Suprapubic skin (tissue), 4 donors: Measurements from ENCODE around the gene PTGIS. TPM values are rescaled to one million over a fixed set of nuclear protein-coding genes. Genes with fewer than 3 reads are reported as not detected.

Experiments
- DNase-seq, 2 donors: peaks; one replicate each; pipeline ENCODE4 v3.0.0-alpha.2; 2019; ENCODE audit warnings: low spot score in 2 of 2
- H3K27ac ChIP-seq: fragments of 200-600 bp; sonication (generic); one replicate; pipeline ENCODE4 v1.5.1; 2019
- H3K27me3 ChIP-seq: fragments of 200-600 bp; sonication (generic); one replicate; pipeline ENCODE4 v1.5.1; 2019
- H3K36me3 ChIP-seq: fragments of 200-600 bp; sonication (generic); one replicate; pipeline ENCODE4 v1.5.1; 2019
- H3K4me1 ChIP-seq: fragments of 200-600 bp; sonication (generic); one replicate; pipeline ENCODE4 v1.5.1; 2019
- H3K4me3 ChIP-seq: fragments of 200-600 bp; sonication (generic); one replicate; pipeline ENCODE4 v1.5.1; 2019; ENCODE audit warnings: mild to moderate bottlenecking
- H3K9me3 ChIP-seq: fragments of 200-600 bp; sonication (generic); one replicate; pipeline ENCODE4 v1.5.1; 2019
- EP300 ChIP-seq: sonication (generic); formaldehyde crosslinking; IDR thresholded peaks from one replicate; pipeline ENCODE4 v1.6.1; 2017; ENCODE audit warnings: antibody characterized with exemption
- POLR2A ChIP-seq, 2 donors: fragments of 450-650 bp; IDR thresholded peaks; one replicate each; pipeline ENCODE4 v1.6.1; 2017; ENCODE audit warnings: antibody characterized with exemption in 2 of 2, mild to moderate bottlenecking in 2 of 2, moderate library complexity in 2 of 2
- POLR2AphosphoS5 ChIP-seq, 3 donors: sonication (generic); formaldehyde crosslinking; IDR thresholded peaks; one replicate each; pipeline ENCODE4 v1.6.1; 2017; ENCODE audit warnings: antibody characterized with exemption in 3 of 3
- WGBS: methylation state at CpG from one replicate; pipeline ENCODE4 v1.1.5; 2018; 5-methylcytosine and 5-hydroxymethylcytosine counted together
- total RNA-seq, 4 donors: library from RNA; depleted of rRNA; stranded (reverse); fragments of >200 nt; gene quantifications; one replicate each; pipeline ENCODE4 v1.1.0, GENCODE V29; 2016
- TF ChIP-seq, protein P1 (sequence below), 2 donors: fragments of 200-600 bp in 1 of 2; fragments of 450-650 bp in 1 of 2; sonication (generic) in 1 of 2; IDR thresholded peaks; one replicate each; pipeline ENCODE4 v1.5.1; 2016 to 2019; ENCODE audit warnings: antibody characterized with exemption in 2 of 2, mild to moderate bottlenecking in 1 of 2, moderate library complexity in 1 of 2

Gene PTGIS
- total RNA-seq, 4 donors from 2014 or later = 4.3 to 14.4 (median 7.0) TPM

DNA sequence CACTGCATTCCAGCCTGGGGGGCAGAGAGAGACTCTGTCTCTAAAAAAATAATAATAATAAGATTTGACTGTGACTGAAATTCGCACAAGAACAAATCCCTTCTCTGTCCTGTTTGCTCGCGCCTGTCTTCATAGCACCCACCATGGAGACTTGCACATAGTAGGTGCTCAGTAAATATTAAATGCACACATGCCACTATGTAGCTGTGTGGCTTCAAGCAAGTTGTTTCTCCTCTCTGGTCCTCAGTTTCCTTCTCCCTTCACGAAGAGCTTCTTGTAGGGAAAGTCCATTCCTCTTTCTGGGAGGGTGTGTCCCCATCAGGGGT is 15.4 kb upstream of the PTGIS start:
- H3K36me3 ChIP-seq = no peaks in the 10 kb centered on the region
- H3K27me3 ChIP-seq = peaks cover 3% of the 10 kb centered on the region
- H3K4me1 ChIP-seq = peaks cover 27% of the 10 kb centered on the region
- WGBS = 81% methylated on average over 4 of the region's 4 CpGs
- no peak overlapping the region for H3K4me3 ChIP-seq
- H3K9me3 ChIP-seq = no peaks in the 10 kb centered on the region
- H3K27ac ChIP-seq = peak overlapping the region; percentile 20
- no peak for DNase-seq
- TF ChIP-seq, protein P1, sequence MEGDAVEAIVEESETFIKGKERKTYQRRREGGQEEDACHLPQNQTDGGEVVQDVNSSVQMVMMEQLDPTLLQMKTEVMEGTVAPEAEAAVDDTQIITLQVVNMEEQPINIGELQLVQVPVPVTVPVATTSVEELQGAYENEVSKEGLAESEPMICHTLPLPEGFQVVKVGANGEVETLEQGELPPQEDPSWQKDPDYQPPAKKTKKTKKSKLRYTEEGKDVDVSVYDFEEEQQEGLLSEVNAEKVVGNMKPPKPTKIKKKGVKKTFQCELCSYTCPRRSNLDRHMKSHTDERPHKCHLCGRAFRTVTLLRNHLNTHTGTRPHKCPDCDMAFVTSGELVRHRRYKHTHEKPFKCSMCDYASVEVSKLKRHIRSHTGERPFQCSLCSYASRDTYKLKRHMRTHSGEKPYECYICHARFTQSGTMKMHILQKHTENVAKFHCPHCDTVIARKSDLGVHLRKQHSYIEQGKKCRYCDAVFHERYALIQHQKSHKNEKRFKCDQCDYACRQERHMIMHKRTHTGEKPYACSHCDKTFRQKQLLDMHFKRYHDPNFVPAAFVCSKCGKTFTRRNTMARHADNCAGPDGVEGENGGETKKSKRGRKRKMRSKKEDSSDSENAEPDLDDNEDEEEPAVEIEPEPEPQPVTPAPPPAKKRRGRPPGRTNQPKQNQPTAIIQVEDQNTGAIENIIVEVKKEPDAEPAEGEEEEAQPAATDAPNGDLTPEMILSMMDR (IDR thresholded peaks at IDR 0.05) = no peak
- TF ChIP-seq POLR2A (IDR thresholded peaks at IDR 0.05) = no peak
- no peak for TF ChIP-seq POLR2AphosphoS5 (IDR thresholded peaks at IDR 0.05)
- no peak for TF ChIP-seq EP300

DNA sequence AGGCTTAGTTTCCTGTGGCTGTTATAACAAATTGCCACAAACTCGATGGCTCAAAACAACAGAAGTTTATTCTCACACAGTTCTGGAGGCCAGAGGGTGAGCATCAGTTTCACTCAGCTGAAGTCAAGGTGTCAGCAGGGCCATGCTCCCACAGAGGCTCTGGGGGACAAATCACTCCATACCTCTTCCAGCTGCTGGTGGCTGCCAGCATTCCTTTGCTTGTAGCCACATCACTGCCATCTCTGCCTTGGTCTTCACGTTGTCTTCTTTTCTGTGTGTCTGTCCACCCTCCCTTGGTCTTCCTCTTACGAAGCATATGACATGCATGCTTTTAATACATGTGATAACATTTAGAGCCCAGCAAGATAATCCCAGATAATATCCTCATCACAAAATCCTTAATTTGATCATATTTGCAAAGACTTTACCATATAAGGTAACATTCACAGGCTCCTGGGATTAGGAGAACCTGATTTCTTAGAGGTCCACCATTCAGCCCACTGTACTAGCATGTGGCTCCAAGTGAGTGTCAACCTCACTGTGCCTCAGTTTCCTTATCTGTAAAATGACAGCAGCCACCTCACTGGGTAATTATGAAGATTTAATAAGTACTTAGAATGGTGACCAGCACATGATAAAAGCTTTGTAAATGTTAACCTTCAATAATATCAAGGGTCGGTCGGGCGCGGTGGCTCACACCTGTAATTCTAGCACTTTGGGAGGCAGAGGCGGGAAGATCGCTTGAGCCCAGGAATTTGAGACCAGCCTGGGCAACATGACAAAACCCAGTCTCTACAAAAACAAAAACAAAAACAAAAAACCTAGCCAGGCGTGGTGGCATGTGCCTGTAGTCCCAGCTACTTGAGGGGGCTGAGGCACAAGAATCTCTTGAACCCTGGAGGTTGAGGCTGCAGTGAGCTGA is 14.7 kb upstream of the PTGIS start:
- Histone ChIP-seq H3K4me1 (peaks cover 27% of the 10 kb centered on the region), H3K27me3 (no peaks in the 10 kb centered on the region), H3K4me3 (no peak overlapping the region), H3K36me3 (no peaks in the 10 kb centered on the region), H3K9me3 (no peaks in the 10 kb centered on the region), H3K27ac (peak overlapping the region; percentile 20)
- WGBS = 96% methylated on average over 10 of the region's 10 CpGs
- TF ChIP-seq EP300 = no peak
- no peak for TF ChIP-seq POLR2A (IDR thresholded peaks at IDR 0.05)
- no peak for TF ChIP-seq POLR2AphosphoS5 (IDR thresholded peaks at IDR 0.05)
- TF ChIP-seq, protein P1 (IDR thresholded peaks at IDR 0.05) = no peak
- DNase-seq = no peak

DNA sequence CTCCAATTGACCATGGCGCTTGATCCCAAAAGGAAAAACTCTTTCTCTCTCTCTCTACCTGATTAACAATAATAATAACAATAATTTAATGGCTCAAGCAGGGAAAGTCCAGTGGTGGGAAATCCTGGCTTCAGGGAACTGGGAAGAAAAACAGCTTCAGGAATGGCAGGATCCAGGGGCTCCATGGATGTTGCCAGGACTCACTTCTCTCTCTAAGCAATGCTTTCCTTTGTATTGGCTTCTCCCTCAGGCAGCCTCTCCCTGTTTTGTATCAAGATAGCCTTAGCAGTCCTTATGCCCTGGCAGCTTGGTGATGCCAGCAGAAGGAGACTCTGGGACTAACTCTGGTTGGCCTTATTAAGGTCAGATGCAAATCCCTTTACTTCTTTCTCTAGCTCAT is 13.5 kb upstream of the PTGIS start:
- DNase-seq = no peak
- Histone ChIP-seq H3K36me3 (no peaks in the 10 kb centered on the region), H3K4me1 (peaks cover 27% of the 10 kb centered on the region), H3K27me3 (no peaks in the 10 kb centered on the region), H3K27ac (no peak overlapping the region), H3K4me3 (no peak overlapping the region), H3K9me3 (no peaks in the 10 kb centered on the region)
- TF ChIP-seq, protein P1 (IDR thresholded peaks at IDR 0.05) = no peak
- TF ChIP-seq POLR2A (IDR thresholded peaks at IDR 0.05) (no peak), EP300 (no peak), POLR2AphosphoS5 (IDR thresholded peaks at IDR 0.05) (no peak)
- 95% methylated on average over 1 of the region's 1 CpG for WGBS

DNA sequence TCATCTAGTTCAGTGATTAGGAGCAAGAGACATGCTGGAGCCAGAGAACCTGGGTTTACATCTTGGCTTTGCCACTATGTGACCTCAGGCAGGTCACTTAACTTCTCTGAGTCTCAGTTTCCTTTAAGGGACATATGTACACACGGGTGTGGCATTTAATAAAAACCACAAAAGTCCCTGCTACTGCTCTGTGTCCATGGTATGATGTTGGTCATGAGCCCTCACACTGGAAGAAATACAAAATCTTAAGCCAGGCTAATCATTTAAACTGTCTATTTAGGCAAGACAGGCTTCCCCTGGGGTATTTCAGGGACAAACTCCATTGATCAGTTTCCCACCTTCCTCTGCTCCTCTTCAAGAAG is 12.9 kb upstream of the PTGIS start:
- Histone ChIP-seq H3K4me3 (no peak overlapping the region), H3K4me1 (peaks cover 23% of the 10 kb centered on the region), H3K27me3 (no peaks in the 10 kb centered on the region), H3K36me3 (no peaks in the 10 kb centered on the region), H3K27ac (no peak overlapping the region), H3K9me3 (no peaks in the 10 kb centered on the region)
- TF ChIP-seq POLR2AphosphoS5 (IDR thresholded peaks at IDR 0.05) (no peak), EP300 (no peak), POLR2A (IDR thresholded peaks at IDR 0.05) (no peak)
- TF ChIP-seq, protein P1 (IDR thresholded peaks at IDR 0.05) = no peak
- DNase-seq = no peak
- 53% methylated on average over 1 of the region's 1 CpG for WGBS

DNA sequence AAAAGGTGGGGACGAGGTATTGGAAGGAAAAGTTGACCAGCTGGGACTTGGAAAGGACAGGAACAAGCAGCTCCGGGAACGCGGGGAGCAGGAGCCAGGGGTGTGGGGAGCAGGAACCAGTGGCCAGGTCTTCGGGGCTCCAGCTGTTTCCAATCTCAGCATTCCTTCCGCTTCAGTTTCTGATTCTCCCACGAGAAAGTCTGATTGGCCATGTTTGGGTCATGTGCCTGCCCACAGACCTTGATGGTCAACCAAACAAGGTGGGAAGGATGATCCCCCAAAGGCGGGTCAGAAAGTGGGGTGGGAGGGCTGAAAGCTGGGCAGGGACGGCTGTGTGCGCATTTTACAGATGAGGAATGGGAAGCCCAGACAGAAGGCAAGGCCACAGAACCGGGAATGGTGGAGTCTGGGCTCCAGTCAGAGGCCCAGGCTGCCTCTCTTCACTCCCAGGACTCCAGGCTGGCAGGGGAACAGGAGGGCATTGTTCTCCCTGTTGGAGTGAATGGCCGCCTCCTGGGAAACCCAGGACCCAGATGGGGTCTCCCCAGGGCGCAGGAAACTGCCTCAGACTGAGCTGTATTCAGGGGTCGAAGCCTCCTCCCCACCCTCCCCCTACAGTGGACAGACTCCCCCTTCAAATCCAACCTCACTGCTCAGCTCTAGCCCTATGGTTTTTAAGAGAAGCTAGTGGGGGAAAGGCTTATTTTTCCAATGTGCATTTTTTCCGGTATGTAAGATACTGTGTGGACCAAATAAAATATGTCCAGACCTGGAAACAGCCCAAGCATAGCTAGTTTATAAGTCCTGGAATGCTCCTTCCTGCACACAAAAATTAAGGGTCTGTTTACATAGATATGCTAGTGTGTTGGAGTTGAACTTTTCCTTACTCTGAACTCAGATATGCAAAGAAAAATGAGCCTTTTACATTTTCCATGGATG is 12.2 kb upstream of the PTGIS start:
- no peak for TF ChIP-seq POLR2AphosphoS5 (IDR thresholded peaks at IDR 0.05)
- Histone ChIP-seq H3K4me1 (peaks cover 23% of the 10 kb centered on the region), H3K27ac (peak overlapping the region; percentile 69), H3K36me3 (no peaks in the 10 kb centered on the region), H3K9me3 (no peaks in the 10 kb centered on the region), H3K4me3 (no peak overlapping the region), H3K27me3 (no peaks in the 10 kb centered on the region)
- 63% methylated on average over 15 of the region's 15 CpGs for WGBS
- DNase-seq = peak in 1 of 2 donors; percentile 56
